ENCODE results near the gene NEK4.
"Not testable (repeated sequence)": the region's sequence is repeated elsewhere in the genome, so short reads cannot be mapped to it uniquely, and the experiment has no call there.

NEK4 gene

GRCh38 chr3:52695798-52696671, 74.7 kb downstream of the NEK4 start:
- no peak for DNase-seq

DNA sequence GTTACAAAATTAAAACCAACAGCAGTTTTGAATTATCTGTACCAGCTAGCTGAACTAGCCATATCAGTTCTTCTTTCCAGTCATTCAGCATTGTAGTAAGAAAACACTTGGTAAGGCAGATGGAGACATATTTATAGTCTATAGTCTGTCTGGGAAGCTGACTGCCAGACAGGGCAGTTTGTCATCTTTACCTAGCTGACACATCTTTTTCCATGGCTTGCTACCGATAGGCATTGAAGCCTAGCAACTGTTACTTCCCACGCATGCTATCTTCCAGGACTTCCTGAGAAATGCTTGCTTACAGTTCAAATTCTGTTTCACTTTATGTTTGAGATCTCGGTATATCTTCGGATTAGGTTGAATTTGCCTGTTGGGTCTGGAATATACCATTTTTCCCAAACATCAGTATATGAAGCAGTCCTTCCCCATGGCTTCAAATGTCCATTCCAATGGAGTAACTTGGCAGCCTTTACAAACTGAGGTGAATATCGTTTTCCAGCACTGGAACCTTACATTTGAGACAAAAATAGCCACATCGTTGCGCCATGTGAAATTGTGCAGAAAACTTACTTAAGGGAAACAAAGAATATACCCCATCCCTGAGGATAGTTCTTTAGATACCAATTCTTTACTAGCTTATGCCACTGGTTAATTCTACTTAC, 76.1 kb downstream of the NEK4 start:
- DNase-seq, result no peak

- no peak for DNase-seq
These were observed 77.7 kb downstream of the NEK4 start for GRCh38 chr3:52693071-52693470.

DNA sequence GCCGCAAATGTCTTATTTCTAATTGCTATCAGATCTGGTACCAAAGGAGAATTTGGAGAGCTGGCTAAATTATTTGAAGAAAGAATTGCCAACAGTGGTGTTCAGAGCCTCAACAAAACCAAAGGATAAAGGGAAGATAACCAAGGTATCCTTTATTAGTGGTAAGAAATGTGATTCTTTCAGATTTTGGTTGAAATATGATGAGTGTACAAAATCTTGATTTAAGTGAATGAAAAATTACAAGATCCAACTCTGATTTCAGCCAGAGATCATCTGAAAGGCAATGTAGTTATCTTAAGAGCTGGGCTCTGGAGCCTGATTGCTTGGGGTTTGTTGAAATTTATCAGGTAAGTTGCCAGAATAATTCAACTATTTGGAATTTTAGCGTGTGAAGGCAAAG, 80.2 kb downstream of the NEK4 start:
- no peak for DNase-seq

DNA sequence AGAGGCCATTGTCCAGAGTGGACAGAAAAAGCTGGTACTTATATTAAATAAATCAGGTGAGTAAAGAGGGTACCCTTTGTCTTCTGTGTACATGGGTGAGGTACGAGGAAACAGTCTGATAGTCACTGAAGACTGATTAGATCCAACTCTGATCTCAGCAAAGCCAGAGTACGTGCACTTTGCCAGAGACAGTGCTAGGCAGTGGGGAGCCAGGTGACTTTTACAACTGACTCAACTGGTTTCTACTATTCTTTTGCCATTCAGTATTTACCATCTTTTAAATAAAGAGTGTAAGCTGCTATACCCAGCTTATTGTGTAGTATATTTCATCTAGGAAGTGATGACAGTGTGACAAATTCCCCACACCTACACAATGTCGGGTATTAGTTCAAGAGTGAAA, 81.6 kb downstream of the NEK4 start:
- no peak for DNase-seq

GRCh38 chr3:52688266-52688665, 82.5 kb downstream of the NEK4 start:
- DNase-seq, result no peak

DNA sequence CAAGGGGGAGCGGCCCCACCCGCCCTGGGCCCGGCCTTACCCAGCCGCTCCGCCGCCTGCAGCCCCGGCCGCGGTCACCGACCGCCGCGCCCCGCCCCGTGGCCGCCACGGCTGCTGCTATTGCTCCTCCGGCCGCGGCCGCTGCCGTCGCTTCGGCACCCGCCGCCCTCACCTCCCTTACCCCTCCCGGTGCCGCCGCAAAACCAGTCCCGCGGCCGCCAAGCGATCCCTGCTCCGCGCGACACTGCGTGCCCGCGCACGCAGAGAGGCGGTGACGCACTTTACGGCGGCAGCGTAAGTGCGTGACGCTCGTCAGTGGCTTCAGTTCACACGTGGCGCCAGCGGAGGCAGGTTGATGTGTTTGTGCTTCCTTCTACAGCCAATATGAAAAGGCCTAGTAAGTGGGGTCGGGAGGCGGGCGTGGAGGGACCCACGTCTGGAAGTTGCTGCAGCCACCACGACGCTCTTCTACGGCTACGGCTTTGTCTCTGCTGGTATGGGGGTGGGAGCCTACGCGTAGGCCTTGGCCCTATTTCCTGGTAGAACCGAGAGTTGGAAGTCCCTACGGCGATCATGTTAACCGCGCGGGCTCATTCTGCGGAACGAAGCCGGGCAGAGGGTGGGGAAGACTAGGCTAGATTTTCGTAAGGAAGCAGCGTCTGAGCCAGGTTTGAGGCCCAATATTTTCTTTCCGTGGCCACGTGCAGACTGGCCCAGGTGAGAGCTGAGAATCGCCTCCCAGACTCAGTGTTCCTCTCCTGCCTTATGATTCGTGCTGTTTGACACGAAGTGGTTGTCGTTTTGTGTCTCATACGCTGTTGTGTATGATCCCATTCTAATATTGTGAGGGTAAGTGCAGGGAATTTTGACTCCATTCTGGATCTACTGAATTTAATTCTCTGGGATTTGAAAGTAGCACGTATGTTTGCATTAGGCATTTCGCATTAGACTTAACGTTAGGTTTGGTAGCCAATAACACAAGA, 84.7 kb downstream of the NEK4 start, which contains the start of the genes GNL3 and PBRM1:
TSS of gene GNL3 (plus strand) at position 324 of the 983 bp plus-strand sequence. CDS start at position 385, 61 bp downstream.
TSS of gene PBRM1 (minus strand) at position 205 of the 983 bp plus-strand sequence.
- DNase-seq, result peak; percentile 91

DNA sequence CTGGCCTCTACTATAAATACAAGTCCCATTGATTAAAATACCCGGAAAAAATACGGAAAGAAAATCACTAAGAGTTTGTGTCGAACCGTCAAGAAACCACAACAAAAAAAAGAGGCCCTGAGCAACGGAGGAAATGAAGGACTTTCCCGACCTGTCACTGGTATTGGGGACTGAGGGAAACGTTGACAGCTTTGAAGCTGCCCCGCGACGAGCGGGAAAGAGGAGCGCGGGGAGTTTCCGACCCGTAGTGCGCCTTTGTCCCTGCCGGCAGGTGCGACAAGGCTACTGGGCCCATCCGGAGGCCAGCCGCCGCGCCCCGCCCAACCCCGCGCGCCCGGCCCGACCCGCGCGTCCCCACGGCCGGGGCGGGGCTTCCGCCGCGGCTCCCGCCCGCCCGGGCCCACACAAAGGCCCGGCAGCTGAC, 85.4 kb downstream of the NEK4 start:
- peak; percentile 70 for DNase-seq

GRCh38 chr3:52684184-52684583, 86.6 kb downstream of the NEK4 start:
- DNase-seq, result no peak

GRCh38 chr3:52683611-52684010, 87.1 kb downstream of the NEK4 start:
- DNase-seq, result no peak

DNA sequence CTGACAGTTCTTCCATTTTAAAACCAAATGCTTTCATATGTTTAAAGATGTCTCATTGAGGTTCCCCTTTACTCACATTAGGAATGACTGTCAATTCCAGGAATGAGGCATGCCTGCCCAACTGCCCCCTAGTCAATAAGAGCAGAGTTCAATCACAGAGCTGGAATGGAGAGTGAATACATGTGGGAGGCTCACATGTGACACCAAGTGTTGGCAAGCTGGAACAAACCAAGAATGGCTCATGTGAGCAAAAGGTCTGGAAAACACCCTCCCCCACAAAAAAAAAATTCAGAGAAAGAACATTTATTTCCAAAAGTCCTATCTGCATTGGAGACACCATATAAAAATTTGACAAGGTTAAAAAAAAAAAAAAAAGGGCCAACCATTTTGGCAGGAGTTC, 88.7 kb downstream of the NEK4 start:
- DNase-seq, result no peak

DNA sequence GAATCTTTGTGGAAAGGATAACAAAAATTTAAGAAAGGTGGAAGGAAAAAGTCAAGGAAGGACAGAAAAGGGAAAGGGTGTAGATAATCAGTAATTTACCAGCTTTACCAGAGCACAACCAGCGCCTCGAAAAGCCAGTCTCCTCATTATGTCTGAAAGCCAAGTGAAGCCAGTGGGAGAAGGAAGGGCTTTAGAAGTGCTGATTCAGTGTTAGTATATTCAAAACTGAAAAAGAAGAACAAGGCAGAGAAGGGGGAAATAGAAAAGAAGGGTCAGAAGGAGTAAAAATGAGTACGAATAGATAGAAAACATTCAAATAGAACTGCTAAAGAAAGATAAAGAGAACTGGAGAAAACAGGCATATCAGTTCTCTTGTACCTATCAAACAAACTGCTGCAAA, 89.1 kb downstream of the NEK4 start:
- no peak for DNase-seq

GRCh38 chr3:52679811-52680210, 90.9 kb downstream of the NEK4 start:
- no peak for DNase-seq

DNA sequence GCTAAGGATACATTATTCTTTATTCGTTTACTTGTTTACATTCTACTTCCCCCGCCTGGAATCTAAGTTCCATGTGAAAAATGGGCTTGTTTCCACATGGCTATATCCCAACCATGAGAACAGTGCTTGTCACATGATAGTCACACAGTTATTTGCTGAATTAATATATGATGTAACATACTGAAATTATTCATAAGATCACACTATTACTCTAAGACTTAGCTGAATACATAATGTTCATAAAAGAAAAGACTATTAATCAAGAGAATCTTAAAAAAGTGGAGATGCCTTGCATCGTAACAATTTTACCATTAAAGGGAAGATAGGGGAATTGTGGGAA, 91.6 kb downstream of the NEK4 start:
- no peak for DNase-seq

DNA sequence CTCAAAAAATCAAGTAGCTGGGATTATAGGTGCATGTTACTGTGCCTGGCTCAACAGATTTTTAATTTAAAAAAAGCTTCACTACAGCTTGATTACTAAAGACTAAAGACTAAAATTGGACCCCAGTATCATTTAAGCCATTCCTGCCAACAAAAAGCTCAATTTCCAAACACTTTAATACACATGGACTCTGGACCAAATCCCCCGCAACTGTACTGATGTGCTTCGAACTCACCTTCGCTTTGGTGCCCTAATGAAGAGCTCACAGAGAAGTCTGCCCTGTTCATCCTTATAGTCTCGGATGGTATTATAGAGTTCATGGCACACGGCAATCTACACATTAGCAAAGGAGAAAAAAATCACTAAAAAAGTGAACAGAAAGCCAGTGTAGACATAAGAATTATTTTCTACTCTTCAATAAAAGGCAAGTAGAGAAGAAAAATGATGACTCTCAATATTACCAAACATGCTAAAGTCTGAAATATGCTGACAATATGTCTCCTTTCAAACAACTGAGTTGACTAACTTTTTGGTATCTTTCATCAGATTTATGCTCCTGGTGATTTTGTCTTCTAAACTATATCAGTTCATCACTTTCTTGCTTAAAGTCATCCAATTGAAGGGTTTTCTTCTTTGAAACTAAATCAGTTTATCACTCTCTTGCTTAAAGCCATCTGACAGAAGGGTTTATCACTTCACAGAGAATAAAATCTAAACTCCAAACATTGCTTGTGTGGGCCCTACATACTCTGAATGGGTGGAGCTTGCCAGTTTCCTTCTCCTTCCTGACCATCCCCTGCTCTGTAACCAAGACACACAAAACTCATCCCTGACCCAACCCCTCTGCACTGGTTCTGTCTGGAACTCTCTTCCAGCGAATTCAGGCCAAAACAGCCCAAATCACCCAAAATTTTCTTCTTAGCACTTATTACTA, 92.2 kb downstream of the NEK4 start:
- DNase-seq, result no peak

DNA sequence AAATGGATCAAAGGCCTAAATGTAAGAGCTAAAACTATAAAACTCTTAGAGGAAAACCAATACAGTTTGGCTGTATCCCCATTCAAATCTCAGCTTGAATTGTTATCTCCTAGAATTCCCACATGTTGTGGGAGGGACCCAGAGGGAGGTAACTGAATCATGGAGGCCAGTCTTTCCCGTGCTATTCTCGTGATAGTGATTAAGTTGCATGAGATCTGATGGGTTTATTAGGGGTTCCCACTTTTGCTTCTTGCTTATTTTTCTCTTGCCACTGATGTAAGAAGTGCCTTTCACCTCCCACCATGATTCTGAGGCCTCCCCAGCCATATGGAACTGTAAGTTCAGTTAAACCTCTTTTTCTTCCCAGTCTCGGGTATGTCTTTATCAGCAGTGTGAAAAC, 94.5 kb downstream of the NEK4 start:
- not testable (repeated sequence) for DNase-seq

- DNase-seq, result no peak
These were observed 99.1 kb downstream of the NEK4 start for GRCh38 chr3:52671676-52672075.

GRCh38 chr3:52670621-52671521, 99.9 kb downstream of the NEK4 start:
- DNase-seq, result no peak

- DNase-seq, result no peak
These were observed 107.6 kb downstream of the NEK4 start for GRCh38 chr3:52663098-52663497.

DNA sequence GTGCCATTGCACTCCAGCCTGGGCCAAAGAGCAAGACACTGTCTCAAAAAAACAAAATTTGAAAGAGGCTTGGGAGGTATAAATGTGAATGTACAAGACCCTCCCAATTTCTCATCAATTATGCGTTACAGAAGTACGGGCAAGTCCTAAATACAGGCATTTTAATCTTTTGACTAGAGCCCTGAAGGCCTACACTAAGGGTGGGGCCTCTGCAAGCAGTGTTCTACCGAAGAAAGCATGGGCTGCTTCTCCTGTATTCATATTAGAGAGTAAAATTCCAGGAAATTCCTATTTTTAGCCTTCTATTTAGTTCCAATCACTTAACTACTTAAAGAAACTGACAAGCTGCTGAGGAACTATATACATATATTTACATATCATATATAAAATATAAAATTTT, 110.7 kb downstream of the NEK4 start:
- DNase-seq, result no peak
